HCT116 (cell line): ENCODE results near the gene XAGE3. TPM values are rescaled to one million over a fixed set of nuclear protein-coding genes. Genes with fewer than 3 reads are reported as not detected.
"Not testable (repeated sequence)": the region's sequence is repeated elsewhere in the genome, so short reads cannot be mapped to it uniquely, and the experiment has no call there.

ENCODE experiments used
- ATAC-seq: fragments of 200-7000 bp; cut with Tn5 transposase; 2 replicates; pipeline ENCODE4 v1.9.1; 2020; ENCODE audit warnings: mild to moderate bottlenecking, moderate library complexity
- BruUV-seq: library from RNA; stranded (reverse); fragments of 400-500 nt; replicated peaks from 2 replicates; lab custom pipeline; 2021; lab: Mats Ljungman, UMichigan
- CTCF ChIA-PET: fragments of 300-600 bp; sonication (Branson Sonifier 250); formaldehyde crosslinking; loops from one replicate; lab custom pipeline; 2021; ENCODE audit warnings: antibody characterized with exemption; lab: Charles Lee
- POLR2A ChIA-PET: fragments of 300-600, 350-600 bp; sonication (Branson Sonifier 250); formaldehyde crosslinking; loops from one replicate; lab custom pipeline; 2021; ENCODE audit warnings: antibody characterized with exemption; lab: Charles Lee
- RAD21 ChIA-PET, 2 experiments: fragments of 300-600 bp; sonication (Branson Sonifier 250); formaldehyde crosslinking; loops; one replicate each; lab custom pipeline; 2023; ENCODE audit warnings: low total read pairs in 2 of 2; ENCODE audit not compliant: uncharacterized antibody in 2 of 2, unreplicated experiment in 2 of 2, low non-redundant PET in 1 of 2; lab: Charles Lee
- DNase-seq: peaks from one replicate; pipeline ENCODE4 v3.0.0-alpha.2; 2010; ENCODE audit warnings: low read depth, low spot score
- H2AFZ ChIP-seq: fragments of 200-600 bp; shearing (Covaris generic), sonication (generic); 2 replicates; pipeline ENCODE4 v1.6.1; 2017; ENCODE audit warnings: low read depth, mixed run types, mixed read lengths, antibody characterized with exemption, low read length; ENCODE audit not compliant: poor library complexity, severe bottlenecking
- H3K27ac ChIP-seq: 2 replicates; pipeline ENCODE4 v1.5.1; 2012; ENCODE audit warnings: low read depth, low read length
- H3K27me3 ChIP-seq: fragments of 200-600 bp; sonication (generic); 2 replicates; pipeline ENCODE4 v1.6.1; 2016; ENCODE audit warnings: mixed run types, low read length, mixed read lengths; ENCODE audit not compliant: insufficient read depth
- H3K36me3 ChIP-seq, 2 experiments: fragments of 200-500 bp in 1 of 2; fragments of 200-600 bp in 1 of 2; sonication (Bioruptor generic) in 1 of 2; sonication (generic) in 1 of 2; 2 replicates each; pipeline versions ENCODE4 v1.5.1 to v1.6.1; 2014 to 2016; ENCODE audit warnings: low read length in 2 of 2, inconsistent platforms in 1 of 2, mixed read lengths in 1 of 2, mixed run types in 1 of 2; ENCODE audit not compliant: insufficient read depth in 2 of 2, control insufficient read depth in 1 of 2
- H3K4me1 ChIP-seq, 2 experiments: fragments of 200-600 bp in 1 of 2; sonication (generic) in 1 of 2; 2 replicates each; pipeline versions ENCODE4 v1.5.1 to v1.6.1; 2012 to 2017; ENCODE audit warnings: low read length in 2 of 2, inconsistent platforms in 1 of 2, mild to moderate bottlenecking in 1 of 2, mixed read lengths in 1 of 2, mixed run types in 1 of 2, moderate library complexity in 1 of 2; ENCODE audit not compliant: insufficient read depth in 2 of 2, control insufficient read depth in 1 of 2
- H3K4me2 ChIP-seq: fragments of 200-600 bp; sonication (generic); 2 replicates; pipeline ENCODE4 v1.6.1; 2017; ENCODE audit warnings: mixed run types, low read length, mixed read lengths
- H3K4me3 ChIP-seq, 2 experiments: fragments of 200-600 bp in 1 of 2; sonication (generic) in 1 of 2; replicated peaks in 1 of 2; 2 replicates each; pipeline ENCODE4 v1.5.1; 2011 to 2016; ENCODE audit warnings: low read length in 2 of 2, control low read depth in 1 of 2, low read depth in 1 of 2, mild to moderate bottlenecking in 1 of 2, mixed read lengths in 1 of 2, mixed run types in 1 of 2
- H3K79me2 ChIP-seq: fragments of 200-600 bp; sonication (generic); 2 replicates; pipeline ENCODE4 v1.6.1; 2017; ENCODE audit warnings: mild to moderate bottlenecking, mixed run types, low read length, moderate library complexity, mixed read lengths; ENCODE audit not compliant: insufficient read depth
- H3K9ac ChIP-seq: fragments of 200-600 bp; sonication (generic); 2 replicates; pipeline ENCODE4 v1.6.1; 2016; ENCODE audit warnings: low read length, mixed read lengths
- H3K9me2 ChIP-seq: fragments of 200-600 bp; sonication (generic), shearing (Covaris generic); 2 replicates; pipeline ENCODE4 v1.6.1; 2017; ENCODE audit warnings: mixed run types, mild to moderate bottlenecking, moderate library complexity; ENCODE audit not compliant: insufficient read depth
- H3K9me3 ChIP-seq, 2 experiments: fragments of 200-500 bp in 1 of 2; fragments of 200-600 bp in 1 of 2; sonication (Bioruptor generic) in 1 of 2; sonication (generic) in 1 of 2; 2 replicates each; pipeline ENCODE4 v1.6.1; 2014 to 2017; ENCODE audit warnings: low read length in 2 of 2, mixed read lengths in 2 of 2, inconsistent platforms in 1 of 2, low read depth in 1 of 2, mild to moderate bottlenecking in 1 of 2, mixed run types in 1 of 2, moderate library complexity in 1 of 2; ENCODE audit not compliant: control insufficient read depth in 1 of 2, insufficient read depth in 1 of 2
- H4K20me1 ChIP-seq: fragments of 200-600 bp; sonication (generic), shearing (Covaris generic); 2 replicates; pipeline ENCODE4 v1.6.1; 2017; ENCODE audit warnings: mixed run types, mild to moderate bottlenecking, moderate library complexity; ENCODE audit not compliant: insufficient read depth
- CBX3 ChIP-seq: IDR thresholded peaks from 2 replicates; pipeline ENCODE4 v1.6.1; 2012; ENCODE audit warnings: low read depth
- CEBPB ChIP-seq: IDR thresholded peaks from 2 replicates; pipeline ENCODE4 v1.6.1; 2012; ENCODE audit warnings: low read depth
- ELF1 ChIP-seq: IDR thresholded peaks from 2 replicates; pipeline ENCODE4 v1.6.1; 2012; ENCODE audit warnings: low read depth, borderline replicate concordance
- EZH2 ChIP-seq: fragments of 200-600 bp; sonication (generic); IDR thresholded peaks from 2 replicates; pipeline ENCODE4 v1.6.1; 2017; ENCODE audit warnings: antibody characterized with exemption, mixed run types
- EZH2phosphoT487 ChIP-seq: fragments of 200-600 bp; IDR thresholded peaks from 2 replicates; pipeline ENCODE4 v1.6.1; 2018; ENCODE audit warnings: antibody characterized with exemption, borderline replicate concordance
- FOSL1 ChIP-seq: IDR thresholded peaks from 2 replicates; pipeline ENCODE4 v1.6.1; 2012; ENCODE audit warnings: low read depth
- POLR2A ChIP-seq: IDR thresholded peaks from 2 replicates; pipeline ENCODE4 v1.7.0; 2011; ENCODE audit warnings: borderline replicate concordance; ENCODE audit not compliant: insufficient read depth, insufficient read length; ENCODE audit errors: extremely low read depth
- RAD21 ChIP-seq: IDR thresholded peaks from 2 replicates; pipeline ENCODE4 v1.6.1; 2012; ENCODE audit warnings: low read depth, mild to moderate bottlenecking
- SIN3A ChIP-seq: IDR thresholded peaks from 2 replicates; pipeline ENCODE4 v1.6.1; 2012; ENCODE audit warnings: low read depth
- TCF7L2 ChIP-seq: IDR thresholded peaks from 2 replicates; pipeline ENCODE4 v1.7.0; 2011; ENCODE audit warnings: borderline replicate concordance, inconsistent platforms; ENCODE audit not compliant: insufficient read depth, insufficient read length; ENCODE audit errors: extremely low read depth
- YY1 ChIP-seq: IDR thresholded peaks from 2 replicates; pipeline ENCODE4 v1.6.1; 2011; ENCODE audit warnings: low read length, low read depth, moderate library complexity, mild to moderate bottlenecking; ENCODE audit not compliant: insufficient replicate concordance; ENCODE audit errors: extremely low read depth
- ZFX ChIP-seq: fragments of 450-650 bp; IDR thresholded peaks from 2 replicates; pipeline ENCODE4 v1.6.1; 2017
- intact Hi-C: fragments of 100-400 bp; cut with micrococcal nuclease; formaldehyde crosslinking; loops from 2 replicates; pipeline ENCODE4 v1.10.0; 2022
- total RNA-seq: library from RNA; stranded (reverse); gene quantifications from one replicate; pipeline ENCODE4 v1.2.1, GENCODE V29; 2021; ENCODE audit not compliant: unreplicated experiment
- TF ChIP-seq, protein P1 (sequence below), 3 experiments: fragments of 200-600 bp in 1 of 3; sonication (generic) in 1 of 3; IDR thresholded peaks in 2 of 3; conservative IDR thresholded peaks in 1 of 3; 2 replicates each; pipeline ENCODE4 v1.5.1; 2012 to 2017; ENCODE audit warnings: low read depth in 2 of 3, low read length in 2 of 3, antibody characterized with exemption in 1 of 3, borderline replicate concordance in 1 of 3, control low read depth in 1 of 3, mild to moderate bottlenecking in 1 of 3, mixed read lengths in 1 of 3, mixed run types in 1 of 3, moderate library complexity in 1 of 3; ENCODE audit not compliant: insufficient read depth in 1 of 3

XAGE3 gene
- total RNA-seq, 1 experiment from 2014 or later = not detected

- no TSS peak for BruUV-seq
- Histone ChIP-seq H3K27ac (no peak overlapping the region), H3K4me3 (no peak overlapping the region), H3K9me2 (no peaks in the 10 kb centered on the region), H2AFZ (no peak overlapping the region), H3K27me3 (peaks cover 21% of the 10 kb centered on the region), H3K4me2 (no peak overlapping the region), H3K9me3 (no peaks in the 10 kb centered on the region), H3K4me1 (no peaks in the 10 kb centered on the region), H3K36me3 (no peaks in the 10 kb centered on the region), H3K79me2 (no peaks in the 10 kb centered on the region), H3K9ac (no peak overlapping the region), H4K20me1 (no peaks in the 10 kb centered on the region)
- no peak for TF ChIP-seq POLR2A
- no peak for TF ChIP-seq ELF1
- no peak for TF ChIP-seq FOSL1
- TF ChIP-seq EZH2phosphoT487 = no peak
- TF ChIP-seq RAD21 = no peak
- TF ChIP-seq, protein P1, sequence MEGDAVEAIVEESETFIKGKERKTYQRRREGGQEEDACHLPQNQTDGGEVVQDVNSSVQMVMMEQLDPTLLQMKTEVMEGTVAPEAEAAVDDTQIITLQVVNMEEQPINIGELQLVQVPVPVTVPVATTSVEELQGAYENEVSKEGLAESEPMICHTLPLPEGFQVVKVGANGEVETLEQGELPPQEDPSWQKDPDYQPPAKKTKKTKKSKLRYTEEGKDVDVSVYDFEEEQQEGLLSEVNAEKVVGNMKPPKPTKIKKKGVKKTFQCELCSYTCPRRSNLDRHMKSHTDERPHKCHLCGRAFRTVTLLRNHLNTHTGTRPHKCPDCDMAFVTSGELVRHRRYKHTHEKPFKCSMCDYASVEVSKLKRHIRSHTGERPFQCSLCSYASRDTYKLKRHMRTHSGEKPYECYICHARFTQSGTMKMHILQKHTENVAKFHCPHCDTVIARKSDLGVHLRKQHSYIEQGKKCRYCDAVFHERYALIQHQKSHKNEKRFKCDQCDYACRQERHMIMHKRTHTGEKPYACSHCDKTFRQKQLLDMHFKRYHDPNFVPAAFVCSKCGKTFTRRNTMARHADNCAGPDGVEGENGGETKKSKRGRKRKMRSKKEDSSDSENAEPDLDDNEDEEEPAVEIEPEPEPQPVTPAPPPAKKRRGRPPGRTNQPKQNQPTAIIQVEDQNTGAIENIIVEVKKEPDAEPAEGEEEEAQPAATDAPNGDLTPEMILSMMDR (IDR thresholded peaks at IDR 0.05 in 2 of 3, conservative IDR thresholded peaks at IDR 0.05 in 1 of 3; ENCODE audit: borderline replicate concordance in 1 of 3, insufficient read depth in 1 of 3, low read depth in 2 of 3, low read length in 2 of 3) = no peak
- TF ChIP-seq TCF7L2 = no peak
- no peak for TF ChIP-seq CBX3
- TF ChIP-seq EZH2 = no peak
- no peak for TF ChIP-seq ZFX
- no peak for TF ChIP-seq YY1
- no peak for TF ChIP-seq CEBPB
- TF ChIP-seq SIN3A = no peak
- DNase-seq = no peak
- intact Hi-C loops = no loop called here
- CTCF ChIA-PET = no interaction called here
- RAD21 ChIA-PET = no interaction called here
- no peak for ATAC-seq
- POLR2A ChIA-PET = no interaction called here
Observed at GRCh38 chrX:52865343-52865998, 2.4 kb downstream of the XAGE3 start.

DNA sequence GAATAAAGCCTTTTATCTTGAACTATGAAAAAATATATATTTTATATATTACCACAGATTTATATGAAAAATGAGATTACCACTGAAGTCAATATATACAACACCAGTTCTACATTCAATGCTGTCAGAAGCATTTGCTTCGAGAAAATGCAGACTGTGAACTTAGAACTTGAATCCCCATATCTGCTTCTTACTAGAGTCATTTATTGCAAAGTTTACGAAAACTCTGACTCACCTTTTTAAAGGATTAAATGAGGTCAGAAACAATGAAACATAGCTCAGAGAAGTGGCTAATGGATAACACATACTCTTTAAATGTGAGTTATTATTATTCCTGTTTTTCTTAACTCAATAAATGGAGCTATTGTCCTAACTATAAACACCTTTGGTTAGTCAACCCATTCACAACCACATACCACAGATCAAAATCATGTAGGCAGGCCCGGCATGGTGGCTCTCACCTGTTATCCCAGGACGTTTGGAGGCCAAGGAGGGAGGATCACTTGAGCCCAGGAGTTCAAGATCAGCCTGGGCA lies 10.8 kb downstream of the XAGE3 start:
- ATAC-seq, intact Hi-C loops: not testable (repeated sequence)

More for the DNA sequence above, 10.8 kb downstream of the XAGE3 start:
- H3K4me3 ChIP-seq, H3K4me2 ChIP-seq, H3K9me3 ChIP-seq, H2AFZ ChIP-seq, DNase-seq, POLR2A ChIA-PET, H3K27ac ChIP-seq, H3K36me3 ChIP-seq, H3K79me2 ChIP-seq, H3K9me2 ChIP-seq, BruUV-seq, RAD21 ChIA-PET, CTCF ChIA-PET, H3K4me1 ChIP-seq, H4K20me1 ChIP-seq, H3K9ac ChIP-seq, H3K27me3 ChIP-seq: not testable (repeated sequence)
